Right ventricle myocardium superior (tissue), 1 donor: ENCODE measurements around the gene DTNA. TPM values are rescaled to one million over a fixed set of nuclear protein-coding genes. Genes with fewer than 3 reads are reported as not detected.
"Not testable (repeated sequence)": the region's sequence is repeated elsewhere in the genome, so short reads cannot be mapped to it uniquely, and the experiment has no call there.

ENCODE experiments used
- ATAC-seq: fragments of 200-7000 bp; cut with Tn5 transposase; one replicate; pipeline ENCODE4 v1.9.1; 2020; ENCODE audit warnings: mild to moderate bottlenecking; ENCODE audit not compliant: poor library complexity
- DNase-seq: peaks from one replicate; pipeline ENCODE4 v3.0.0-alpha.2; 2020
- intact Hi-C: fragments of 100-400 bp; cut with DNase I; formaldehyde crosslinking; loops from one replicate; pipeline ENCODE4 v1.11.2; 2022
- total RNA-seq: library from RNA; stranded (reverse); fragmentation: NEBNext Ultra II Directional; extraction: Animal tissue kit (Norgen Biotek cat#: 25700); gene quantifications from one replicate; pipeline ENCODE4 v1.2.1, GENCODE V29; 2021
- donor health status: DM: no; HTN: yes; CAD: no; lungs with severe emphysema.

Gene DTNA
- total RNA-seq, 1 donor from 2014 or later = 153 TPM

- ATAC-seq, intact Hi-C loops, DNase-seq: not testable (repeated sequence)
Observed at GRCh38 chr18:34716111-34716510, 6.0 kb downstream of the DTNA start.

GRCh38 chr18:34718610-34719009 lies 8.5 kb downstream of the DTNA start:
- DNase-seq (no peak), ATAC-seq (no peak)
- intact Hi-C loops = no loop called here

- DNase-seq (no peak), ATAC-seq (no peak)
- intact Hi-C loops = no loop called here
Observed at GRCh38 chr18:34720220-34720619, 10.1 kb downstream of the DTNA start.

- no peak for ATAC-seq
- DNase-seq = no peak
- intact Hi-C loops = no loop called here
Observed at GRCh38 chr18:34723143-34723542, 13.0 kb downstream of the DTNA start.

GRCh38 chr18:34725737-34726136 lies 15.6 kb downstream of the DTNA start:
- ATAC-seq, DNase-seq, intact Hi-C loops: not testable (repeated sequence)

- DNase-seq (no peak), ATAC-seq (no peak)
- intact Hi-C loops = no loop called here
Observed at GRCh38 chr18:34726286-34727004, 16.3 kb downstream of the DTNA start.

- ATAC-seq (peak; percentile 56), DNase-seq (no peak)
- intact Hi-C loops = no loop called here
Observed at GRCh38 chr18:34729264-34729663, 19.2 kb downstream of the DTNA start.

GRCh38 chr18:34729740-34730355 lies 19.8 kb downstream of the DTNA start:
- ATAC-seq (peak; percentile 89), DNase-seq (no peak)
- intact Hi-C loops = no loop called here

- ATAC-seq (peak; percentile 83), DNase-seq (no peak)
- intact Hi-C loops = no loop called here
Observed at GRCh38 chr18:34730774-34731173, 20.7 kb downstream of the DTNA start.

GRCh38 chr18:34734056-34734455 lies 24.0 kb downstream of the DTNA start:
- intact Hi-C loops = no loop called here
- DNase-seq = no peak
- ATAC-seq = no peak

- intact Hi-C loops, DNase-seq, ATAC-seq: not testable (repeated sequence)
Observed at GRCh38 chr18:34734526-34734925, 24.4 kb downstream of the DTNA start.

GRCh38 chr18:34738175-34738894 lies 28.2 kb downstream of the DTNA start:
- no peak for DNase-seq
- ATAC-seq = peak; percentile 86
- intact Hi-C loops = no loop called here

GRCh38 chr18:34740101-34740500 lies 30.0 kb downstream of the DTNA start:
- no peak for ATAC-seq
- DNase-seq = no peak
- intact Hi-C loops = no loop called here

- DNase-seq (no peak), ATAC-seq (no peak)
- intact Hi-C loops = no loop called here
Observed at GRCh38 chr18:34740724-34741123, 30.6 kb downstream of the DTNA start.

GRCh38 chr18:34741401-34741800 lies 31.3 kb downstream of the DTNA start:
- ATAC-seq (no peak), DNase-seq (no peak)
- intact Hi-C loops = no loop called here

GRCh38 chr18:34742891-34743341 lies 32.8 kb downstream of the DTNA start:
- intact Hi-C loops = no loop called here
- no peak for ATAC-seq
- no peak for DNase-seq

- intact Hi-C loops = no loop called here
- DNase-seq = no peak
- ATAC-seq = no peak
Observed at GRCh38 chr18:34744569-34744968, 34.5 kb downstream of the DTNA start.

- intact Hi-C loops = no loop called here
- ATAC-seq (peak; percentile 30), DNase-seq (no peak)
Observed at GRCh38 chr18:34746614-34747013, 36.5 kb downstream of the DTNA start.

GRCh38 chr18:34749721-34750120 lies 39.6 kb downstream of the DTNA start:
- no peak for ATAC-seq
- intact Hi-C loops = no loop called here
- DNase-seq = no peak

- intact Hi-C loops = no loop called here
- DNase-seq (no peak), ATAC-seq (no peak)
Observed at GRCh38 chr18:34752056-34752455, 42.0 kb downstream of the DTNA start.
